ENCODE measurements around the gene MRNIP.

MRNIP gene

GRCh38 chr5:179812135-179812825 lies 46.3 kb downstream of the MRNIP start:
- no peaks in the 10 kb centered on the region for H3K9me3 ChIP-seq (ENCODE audit: control insufficient read depth, insufficient read depth, low read length)
- no peak overlapping the region for H3K4me3 ChIP-seq (ENCODE audit: low read length)
- peaks cover 11% of the 10 kb centered on the region for H3K36me3 ChIP-seq (ENCODE audit: control insufficient read depth, low read length)
- no peak for TF ChIP-seq EZH2phosphoT487 (IDR thresholded peaks at IDR 0.05; ENCODE audit: borderline replicate concordance, low read length)
- TF ChIP-seq, protein P1, sequence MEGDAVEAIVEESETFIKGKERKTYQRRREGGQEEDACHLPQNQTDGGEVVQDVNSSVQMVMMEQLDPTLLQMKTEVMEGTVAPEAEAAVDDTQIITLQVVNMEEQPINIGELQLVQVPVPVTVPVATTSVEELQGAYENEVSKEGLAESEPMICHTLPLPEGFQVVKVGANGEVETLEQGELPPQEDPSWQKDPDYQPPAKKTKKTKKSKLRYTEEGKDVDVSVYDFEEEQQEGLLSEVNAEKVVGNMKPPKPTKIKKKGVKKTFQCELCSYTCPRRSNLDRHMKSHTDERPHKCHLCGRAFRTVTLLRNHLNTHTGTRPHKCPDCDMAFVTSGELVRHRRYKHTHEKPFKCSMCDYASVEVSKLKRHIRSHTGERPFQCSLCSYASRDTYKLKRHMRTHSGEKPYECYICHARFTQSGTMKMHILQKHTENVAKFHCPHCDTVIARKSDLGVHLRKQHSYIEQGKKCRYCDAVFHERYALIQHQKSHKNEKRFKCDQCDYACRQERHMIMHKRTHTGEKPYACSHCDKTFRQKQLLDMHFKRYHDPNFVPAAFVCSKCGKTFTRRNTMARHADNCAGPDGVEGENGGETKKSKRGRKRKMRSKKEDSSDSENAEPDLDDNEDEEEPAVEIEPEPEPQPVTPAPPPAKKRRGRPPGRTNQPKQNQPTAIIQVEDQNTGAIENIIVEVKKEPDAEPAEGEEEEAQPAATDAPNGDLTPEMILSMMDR (IDR thresholded peaks at IDR 0.05; ENCODE audit: low read depth, low read length, poor library complexity, severe bottlenecking): no peak
- peaks cover 6% of the 10 kb centered on the region; the same call in 1 of the 2 replicates for H3F3A ChIP-seq (ENCODE audit: control insufficient read depth, insufficient read depth)
- no peaks in the 10 kb centered on the region for H4K20me1 ChIP-seq (ENCODE audit: control insufficient read depth, insufficient read depth, low read depth, low read length)
- H3K4me2 ChIP-seq (ENCODE audit: low read length): no peak overlapping the region
- H3K27me3 ChIP-seq (ENCODE audit: control insufficient read depth, low read length): no peaks in the 10 kb centered on the region
- no peak overlapping the region for H3K27ac ChIP-seq (ENCODE audit: low read depth, low read length)
- peaks cover 7% of the 10 kb centered on the region for H3K4me1 ChIP-seq (ENCODE audit: control insufficient read depth, low read length)
- H3K79me2 ChIP-seq (ENCODE audit: control insufficient read depth, low read length): peaks cover 9% of the 10 kb centered on the region
- H3K9me2 ChIP-seq (replicated peaks; ENCODE audit: control insufficient read depth, low read length): no peaks in the 10 kb centered on the region

GRCh38 chr5:179806250-179807048 lies 52.2 kb downstream of the MRNIP start, which contains the start of gene MGAT4B:
Gene MGAT4B (minus strand): TSS chr5:179806866. CDS start chr5:179806583, 283 bp downstream.
- TF ChIP-seq EZH2phosphoT487 (IDR thresholded peaks at IDR 0.05; ENCODE audit: borderline replicate concordance, low read length): no peak
- TF ChIP-seq, protein P1 (IDR thresholded peaks at IDR 0.05; ENCODE audit: low read depth, low read length, poor library complexity, severe bottlenecking): no peak
- Histone ChIP-seq H3K4me3 (ENCODE audit: low read length) (peak within 1 kb of the TSS; percentile 71), H3K79me2 (ENCODE audit: control insufficient read depth, low read length) (peaks cover 37% of the 10 kb centered on the region), H3K9me3 (ENCODE audit: control insufficient read depth, insufficient read depth, low read length) (no peaks in the 10 kb centered on the region), H3K9me2 (replicated peaks; ENCODE audit: control insufficient read depth, low read length) (no peaks in the 10 kb centered on the region), H3K36me3 (ENCODE audit: control insufficient read depth, low read length) (peaks cover 1% of the 10 kb centered on the region), H3K27me3 (ENCODE audit: control insufficient read depth, low read length) (no peaks in the 10 kb centered on the region), H3K27ac (ENCODE audit: low read depth, low read length) (peak within 1 kb of the TSS; percentile 19; the same call in 1 of the 2 replicates), H3K4me1 (ENCODE audit: control insufficient read depth, low read length) (peaks cover 26% of the 10 kb centered on the region), H3K4me2 (ENCODE audit: low read length) (peak within 1 kb of the TSS; percentile 95), H3F3A (ENCODE audit: control insufficient read depth, insufficient read depth) (peaks cover 6% of the 10 kb centered on the region; the same call in 1 of the 2 replicates), H4K20me1 (ENCODE audit: control insufficient read depth, insufficient read depth, low read depth, low read length) (no peaks in the 10 kb centered on the region)

GRCh38 chr5:179805529-179806249 lies 52.9 kb downstream of the MRNIP start:
- TF ChIP-seq, protein P1 (IDR thresholded peaks at IDR 0.05; ENCODE audit: low read depth, low read length, poor library complexity, severe bottlenecking): no peak
- no peak for TF ChIP-seq EZH2phosphoT487 (IDR thresholded peaks at IDR 0.05; ENCODE audit: borderline replicate concordance, low read length)
- H3K79me2 ChIP-seq (ENCODE audit: control insufficient read depth, low read length): peaks cover 37% of the 10 kb centered on the region
- H3K27ac ChIP-seq (ENCODE audit: low read depth, low read length): peak overlapping the region; percentile 19; the same call in 1 of the 2 replicates
- no peaks in the 10 kb centered on the region for H3K27me3 ChIP-seq (ENCODE audit: control insufficient read depth, low read length)
- H3F3A ChIP-seq (ENCODE audit: control insufficient read depth, insufficient read depth): peaks cover 6% of the 10 kb centered on the region; the same call in 1 of the 2 replicates
- H4K20me1 ChIP-seq (ENCODE audit: control insufficient read depth, insufficient read depth, low read depth, low read length): no peaks in the 10 kb centered on the region
- peak overlapping the region; percentile 95 for H3K4me2 ChIP-seq (ENCODE audit: low read length)
- H3K4me1 ChIP-seq (ENCODE audit: control insufficient read depth, low read length): peaks cover 26% of the 10 kb centered on the region
- no peaks in the 10 kb centered on the region for H3K9me3 ChIP-seq (ENCODE audit: control insufficient read depth, insufficient read depth, low read length)
- H3K4me3 ChIP-seq (ENCODE audit: low read length): peak overlapping the region; percentile 71
- H3K9me2 ChIP-seq (replicated peaks; ENCODE audit: control insufficient read depth, low read length): no peaks in the 10 kb centered on the region
- H3K36me3 ChIP-seq (ENCODE audit: control insufficient read depth, low read length): peaks cover 7% of the 10 kb centered on the region; the same call in 1 of the 2 replicates
